HG02885 (cell line): ENCODE data around the gene PRICKLE1.
A peak's percentile ranks its signal among the peaks of the same experiment; 100 is the strongest.
"Not testable (repeated sequence)": the region's sequence is repeated elsewhere in the genome, so short reads cannot be mapped to it uniquely, and the experiment has no call there.

Experiments used
- ATAC-seq: cut with Tn5 transposase; IDR thresholded peaks from one replicate; pipeline ENCODE4 v1.9.1; 2021; ENCODE audit warnings: mild to moderate bottlenecking; ENCODE audit not compliant: unreplicated experiment, poor library complexity

Gene PRICKLE1

DNA sequence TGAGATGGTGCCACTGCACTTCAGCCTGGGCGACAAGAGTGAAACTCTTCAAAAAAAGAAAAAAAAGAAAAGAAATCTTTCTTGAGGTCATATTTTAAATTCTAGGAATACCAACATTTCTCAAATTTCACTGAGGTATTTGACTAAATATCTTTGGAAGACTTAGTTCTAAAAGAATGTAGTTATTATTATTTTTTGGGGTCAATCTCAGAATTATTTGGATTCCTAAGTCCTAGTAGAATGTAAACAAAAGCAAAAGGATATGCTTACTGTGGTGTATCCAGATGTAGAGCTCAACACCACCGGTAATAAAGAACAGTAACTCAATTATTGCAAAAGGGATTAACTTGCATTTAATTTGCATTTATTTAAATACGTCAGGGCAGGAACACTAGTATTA is 25.0 kb downstream of the PRICKLE1 start:
- no peak for ATAC-seq

- no peak for ATAC-seq
Observed at GRCh38 chr12:42560977-42561376, 28.6 kb downstream of the PRICKLE1 start.

DNA sequence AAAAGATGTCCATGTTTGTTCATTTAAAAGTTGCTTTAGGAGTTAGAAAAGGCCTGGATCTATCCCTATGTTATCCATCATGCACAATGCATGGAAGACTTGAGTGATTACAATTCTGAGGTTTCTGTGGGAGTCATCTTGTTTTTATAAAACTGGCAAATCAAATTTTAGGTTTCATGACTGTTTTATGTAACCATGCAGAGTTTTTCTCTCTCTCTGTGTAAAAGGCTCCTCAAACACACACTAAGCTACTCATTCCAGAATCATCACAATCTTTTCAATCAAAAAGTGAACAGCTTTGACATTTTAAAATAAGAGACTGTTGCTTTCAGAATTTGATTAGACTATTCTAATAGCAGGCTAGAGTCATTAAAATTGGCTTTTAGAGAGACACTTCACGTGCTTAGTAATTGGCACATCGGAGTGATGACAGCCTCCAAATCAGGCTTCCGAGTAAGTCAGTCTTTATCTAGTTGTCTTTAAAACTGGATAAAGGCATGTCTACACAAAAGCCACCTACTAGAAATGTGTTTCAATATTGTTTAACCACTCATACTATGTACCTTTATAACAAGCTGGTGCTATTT is 31.9 kb downstream of the PRICKLE1 start:
- no peak for ATAC-seq

- ATAC-seq = no peak
Observed at GRCh38 chr12:42556917-42557316, 32.6 kb downstream of the PRICKLE1 start.

- ATAC-seq = no peak
Observed at GRCh38 chr12:42552822-42553221, 36.7 kb downstream of the PRICKLE1 start.

- no peak for ATAC-seq
Observed at GRCh38 chr12:42550800-42551199, 38.7 kb downstream of the PRICKLE1 start.

DNA sequence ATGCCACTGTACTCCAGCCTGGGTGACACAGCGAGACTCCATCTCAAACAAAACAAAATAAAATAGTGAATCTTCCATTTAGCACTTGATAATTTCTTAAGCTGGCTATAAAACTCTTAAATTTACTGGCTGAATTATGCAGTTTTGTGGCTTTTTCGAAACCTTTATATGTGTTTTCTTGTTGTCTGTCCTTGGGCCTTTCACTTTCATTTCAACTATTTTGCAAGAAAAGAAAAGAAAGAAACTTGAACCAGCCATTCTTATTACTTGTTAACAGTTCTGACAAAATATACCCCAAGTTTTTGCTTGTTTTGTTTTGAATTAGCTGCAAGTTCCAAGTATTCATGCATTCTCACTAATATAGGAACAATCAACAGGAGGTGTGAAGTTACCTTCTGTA is 42.8 kb downstream of the PRICKLE1 start:
- peak; percentile 56 for ATAC-seq

DNA sequence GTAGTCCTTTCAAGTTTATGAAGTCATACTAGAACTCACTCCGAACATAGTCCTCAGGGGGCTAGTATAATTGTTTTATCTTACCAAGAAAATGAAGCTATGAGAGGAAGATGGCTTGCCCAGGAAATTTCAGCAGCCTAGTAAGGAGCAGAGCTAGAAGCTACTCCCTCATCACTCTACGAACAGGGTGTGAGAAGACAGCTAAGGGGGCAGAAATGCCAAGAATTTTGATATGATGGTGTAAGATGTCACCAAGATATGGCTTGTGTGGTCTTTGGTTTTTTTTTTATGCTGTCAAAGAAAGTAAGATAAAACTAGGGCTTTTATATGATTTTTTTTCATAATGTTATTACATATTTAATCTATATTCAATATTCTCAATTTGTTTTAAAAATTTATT is 47.6 kb downstream of the PRICKLE1 start:
- no peak for ATAC-seq

- not testable (repeated sequence) for ATAC-seq
Observed at GRCh38 chr12:42541308-42541707, 48.2 kb downstream of the PRICKLE1 start.

DNA sequence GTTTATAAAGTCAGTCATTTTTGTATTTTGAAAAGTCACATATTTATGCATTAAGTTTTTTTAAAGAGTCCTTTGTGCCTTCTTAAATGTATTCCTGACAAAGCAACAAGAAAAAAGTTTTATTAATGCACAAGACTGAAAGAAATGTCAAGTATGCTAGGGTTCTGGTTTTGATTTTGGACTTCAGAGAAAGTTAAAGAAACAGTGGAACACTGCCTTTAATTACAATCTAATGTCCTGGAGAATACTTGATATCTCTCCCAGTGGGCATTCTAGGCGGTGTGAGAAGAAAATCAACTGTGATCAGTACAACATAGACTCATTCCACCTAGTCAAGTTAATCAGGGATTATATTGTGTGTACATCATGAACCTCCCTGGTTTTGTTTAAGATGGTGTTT is 49.9 kb downstream of the PRICKLE1 start:
- ATAC-seq = no peak

GRCh38 chr12:42538203-42538602 is 51.3 kb downstream of the PRICKLE1 start:
- no peak for ATAC-seq

GRCh38 chr12:42534184-42534838 is 55.2 kb downstream of the PRICKLE1 start:
- ATAC-seq = no peak

- no peak for ATAC-seq
Observed at GRCh38 chr12:42530284-42530683, 59.3 kb downstream of the PRICKLE1 start.

- ATAC-seq = no peak
Observed at GRCh38 chr12:42525444-42525843, 64.1 kb downstream of the PRICKLE1 start.

- ATAC-seq = no peak
Observed at GRCh38 chr12:42524716-42525115, 64.8 kb downstream of the PRICKLE1 start.

DNA sequence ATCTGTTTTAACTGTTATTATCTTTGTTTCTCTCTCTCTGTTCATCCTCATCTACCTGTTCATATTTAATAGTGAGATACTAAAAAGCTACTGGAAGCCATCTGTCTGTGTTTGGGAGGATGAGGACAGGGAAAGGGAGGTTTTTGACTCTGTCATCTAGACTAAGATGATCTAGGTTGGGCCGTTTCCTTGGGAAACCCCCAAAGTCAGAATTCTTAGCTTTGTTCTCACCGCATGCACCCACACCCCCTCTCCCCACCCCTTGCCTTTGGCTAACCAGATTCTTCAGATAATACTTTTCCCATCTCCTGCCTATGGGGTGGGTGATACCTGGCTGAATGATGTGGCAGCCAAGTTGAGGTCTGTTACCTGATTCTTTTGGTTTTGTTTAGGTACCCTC is 73.0 kb downstream of the PRICKLE1 start:
- ATAC-seq = no peak

DNA sequence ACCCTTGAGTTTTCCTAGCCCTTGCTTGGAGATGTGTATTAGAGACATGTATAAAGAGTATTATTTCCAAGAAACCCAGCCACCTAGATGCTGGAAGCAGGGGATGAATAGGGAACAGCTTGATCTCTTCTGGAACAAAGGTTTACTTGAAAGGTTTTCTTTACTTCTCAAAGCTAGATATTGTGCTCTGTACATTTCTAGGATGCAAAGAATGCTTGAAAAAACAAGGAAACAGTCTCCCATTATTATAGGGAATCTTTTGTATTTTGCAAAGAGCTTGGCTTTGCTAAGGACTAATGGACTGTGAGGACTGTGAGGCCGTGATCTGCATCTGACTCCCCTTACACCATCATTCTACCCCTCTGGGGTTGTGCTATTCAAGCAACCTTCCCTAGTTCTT is 77.9 kb downstream of the PRICKLE1 start:
- no peak for ATAC-seq

GRCh38 chr12:42510823-42511222 is 78.7 kb downstream of the PRICKLE1 start:
- ATAC-seq = no peak

DNA sequence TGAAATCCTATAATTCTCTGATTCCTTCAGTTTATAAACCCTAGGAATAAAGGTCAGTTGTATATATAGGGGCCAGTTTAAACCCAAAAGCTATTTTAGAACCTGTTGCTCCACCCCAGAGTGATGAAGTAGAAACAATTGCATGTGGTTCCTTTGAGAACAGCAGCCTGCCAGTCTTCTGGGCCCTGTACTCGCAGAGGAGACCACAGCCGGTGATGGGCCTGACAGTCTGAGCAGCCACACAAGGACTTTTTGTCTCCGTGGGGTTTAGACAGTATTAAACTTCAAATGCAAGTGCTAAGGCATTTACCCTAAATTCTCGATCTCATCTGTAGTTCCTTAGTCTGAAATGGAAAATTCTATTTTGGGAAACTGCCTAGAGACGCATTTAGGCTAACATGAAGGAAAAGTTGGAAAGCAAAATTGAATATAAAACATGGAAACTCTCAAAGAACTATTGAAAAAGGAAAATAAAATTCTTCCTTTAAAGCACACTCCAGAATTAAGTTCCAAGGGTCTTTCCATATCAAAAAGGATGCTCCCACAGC is 80.6 kb downstream of the PRICKLE1 start:
- ATAC-seq = no peak

DNA sequence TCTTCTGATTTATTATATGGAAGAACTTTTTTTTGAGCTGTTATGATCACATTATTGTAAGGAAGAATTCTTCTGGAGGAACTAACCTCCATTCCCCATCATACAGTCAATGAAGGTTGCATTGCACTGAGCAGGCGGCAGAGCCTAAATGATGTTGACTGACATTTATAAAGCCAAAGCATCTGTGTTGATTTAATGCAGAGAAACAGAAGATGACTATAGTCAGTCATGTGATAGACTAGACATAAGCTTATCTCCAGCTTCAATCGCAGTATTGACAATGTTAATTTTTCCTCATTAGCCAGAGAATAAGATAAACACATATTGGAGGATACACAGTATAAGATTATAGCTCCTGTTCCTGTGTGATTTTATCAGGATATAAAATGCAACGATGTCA is 82.0 kb downstream of the PRICKLE1 start:
- ATAC-seq = no peak

- ATAC-seq = no peak
Observed at GRCh38 chr12:42507081-42507480, 82.5 kb downstream of the PRICKLE1 start.

GRCh38 chr12:42504049-42504448 is 85.5 kb downstream of the PRICKLE1 start:
- ATAC-seq = no peak
